ENCODE results near the gene ST6GALNAC3.

The ST6GALNAC3 gene

DNA sequence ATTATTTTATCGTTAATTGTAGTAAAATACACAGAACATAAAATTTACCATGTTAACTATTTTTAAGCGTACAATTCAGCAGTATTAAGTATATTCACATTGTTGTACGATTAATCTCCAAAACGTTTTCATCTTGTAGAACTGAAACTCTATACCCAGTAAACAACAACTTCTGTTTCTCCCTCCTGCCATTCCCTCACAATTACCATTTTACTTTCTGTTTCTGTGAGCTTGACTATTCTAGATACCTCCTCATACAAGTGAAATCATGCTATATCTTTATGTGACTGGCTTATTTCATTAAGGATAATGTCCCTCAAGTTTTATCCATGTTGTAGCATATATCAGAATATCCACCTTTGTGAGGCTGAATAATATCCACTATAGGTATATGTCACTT is 156.8 kb downstream of the ST6GALNAC3 start:
- Histone ChIP-seq H3K4me3 (IDR thresholded peaks at IDR 0.05; ENCODE audit: insufficient read depth, low read depth, low read length) (no peak overlapping the region), H4K20me1 (ENCODE audit: insufficient read depth) (no peaks in the 10 kb centered on the region), H3K27me3 (ENCODE audit: insufficient read depth, low read depth) (no peaks in the 10 kb centered on the region), H3K36me3 (ENCODE audit: insufficient read depth) (no peaks in the 10 kb centered on the region), H2AFZ (ENCODE audit: low read depth) (no peak overlapping the region), H3K4me1 (ENCODE audit: low read depth, poor library complexity, severe bottlenecking) (peaks cover 11% of the 10 kb centered on the region), H3K9ac (no peak overlapping the region), H3K79me2 (ENCODE audit: insufficient read depth, low read depth) (no peaks in the 10 kb centered on the region), H3K4me2 (no peak overlapping the region; the same call in 1 of the 2 replicates), H3K27ac (no peak overlapping the region)
- TF ChIP-seq, protein P1, sequence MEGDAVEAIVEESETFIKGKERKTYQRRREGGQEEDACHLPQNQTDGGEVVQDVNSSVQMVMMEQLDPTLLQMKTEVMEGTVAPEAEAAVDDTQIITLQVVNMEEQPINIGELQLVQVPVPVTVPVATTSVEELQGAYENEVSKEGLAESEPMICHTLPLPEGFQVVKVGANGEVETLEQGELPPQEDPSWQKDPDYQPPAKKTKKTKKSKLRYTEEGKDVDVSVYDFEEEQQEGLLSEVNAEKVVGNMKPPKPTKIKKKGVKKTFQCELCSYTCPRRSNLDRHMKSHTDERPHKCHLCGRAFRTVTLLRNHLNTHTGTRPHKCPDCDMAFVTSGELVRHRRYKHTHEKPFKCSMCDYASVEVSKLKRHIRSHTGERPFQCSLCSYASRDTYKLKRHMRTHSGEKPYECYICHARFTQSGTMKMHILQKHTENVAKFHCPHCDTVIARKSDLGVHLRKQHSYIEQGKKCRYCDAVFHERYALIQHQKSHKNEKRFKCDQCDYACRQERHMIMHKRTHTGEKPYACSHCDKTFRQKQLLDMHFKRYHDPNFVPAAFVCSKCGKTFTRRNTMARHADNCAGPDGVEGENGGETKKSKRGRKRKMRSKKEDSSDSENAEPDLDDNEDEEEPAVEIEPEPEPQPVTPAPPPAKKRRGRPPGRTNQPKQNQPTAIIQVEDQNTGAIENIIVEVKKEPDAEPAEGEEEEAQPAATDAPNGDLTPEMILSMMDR (conservative IDR thresholded peaks at IDR 0.05; ENCODE audit: low read depth, low read length): no peak

DNA sequence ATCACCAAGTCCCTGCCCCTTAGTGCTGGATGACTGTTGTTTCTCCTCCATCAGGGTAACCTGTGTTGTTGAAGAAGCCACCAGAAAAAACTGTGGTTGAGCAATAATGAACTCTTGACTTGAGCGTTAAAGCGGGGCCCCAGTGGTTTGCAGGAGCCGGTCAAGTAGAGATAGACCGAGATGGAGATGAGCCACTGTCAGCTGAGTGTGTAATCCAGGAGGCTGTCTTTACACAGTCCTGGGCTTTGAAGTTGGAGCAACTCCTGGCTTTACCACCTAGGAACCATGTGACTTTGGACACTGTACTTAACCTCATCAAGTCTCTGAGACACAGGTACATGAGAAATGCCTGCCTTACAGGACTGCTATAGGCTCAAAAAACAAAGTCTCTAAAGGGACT is 158.1 kb downstream of the ST6GALNAC3 start:
- no peaks in the 10 kb centered on the region for H3K79me2 ChIP-seq (ENCODE audit: insufficient read depth, low read depth)
- H3K4me2 ChIP-seq: no peak overlapping the region
- H3K36me3 ChIP-seq (ENCODE audit: insufficient read depth): no peaks in the 10 kb centered on the region
- no peak overlapping the region for H2AFZ ChIP-seq (ENCODE audit: low read depth)
- H3K4me3 ChIP-seq (IDR thresholded peaks at IDR 0.05; ENCODE audit: insufficient read depth, low read depth, low read length): no peak overlapping the region
- H3K27me3 ChIP-seq (ENCODE audit: insufficient read depth, low read depth): no peaks in the 10 kb centered on the region
- H3K4me1 ChIP-seq (ENCODE audit: low read depth, poor library complexity, severe bottlenecking): peaks cover 11% of the 10 kb centered on the region
- H3K9ac ChIP-seq: no peak overlapping the region
- no peaks in the 10 kb centered on the region for H4K20me1 ChIP-seq (ENCODE audit: insufficient read depth)
- no peak overlapping the region for H3K27ac ChIP-seq
- TF ChIP-seq, protein P1 (conservative IDR thresholded peaks at IDR 0.05; ENCODE audit: low read depth, low read length): no peak

DNA sequence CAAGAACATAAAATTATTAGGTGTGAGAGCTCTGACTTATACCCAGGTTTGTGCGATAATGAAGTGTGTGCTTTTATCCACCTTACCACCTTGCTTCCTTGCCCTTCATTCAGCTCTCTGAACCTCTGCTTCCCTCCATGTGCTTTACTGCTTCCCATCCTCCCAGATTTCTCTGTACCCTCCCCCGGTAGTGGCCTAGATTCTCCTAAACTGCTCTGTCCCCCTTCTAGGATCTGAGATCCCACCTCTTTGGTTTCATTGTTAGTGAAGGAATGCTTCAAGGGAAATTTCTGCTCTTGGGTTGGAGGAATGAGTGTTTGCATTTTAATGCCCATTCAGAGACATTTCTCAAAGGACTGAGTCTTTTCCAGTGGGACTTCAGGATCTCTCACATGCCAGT is 159.5 kb downstream of the ST6GALNAC3 start:
- Histone ChIP-seq H2AFZ (ENCODE audit: low read depth) (no peak overlapping the region), H3K9ac (no peak overlapping the region), H3K4me3 (IDR thresholded peaks at IDR 0.05; ENCODE audit: insufficient read depth, low read depth, low read length) (no peak overlapping the region), H3K79me2 (ENCODE audit: insufficient read depth, low read depth) (no peaks in the 10 kb centered on the region), H3K27me3 (ENCODE audit: insufficient read depth, low read depth) (no peaks in the 10 kb centered on the region), H4K20me1 (ENCODE audit: insufficient read depth) (no peaks in the 10 kb centered on the region), H3K4me2 (no peak overlapping the region), H3K36me3 (ENCODE audit: insufficient read depth) (no peaks in the 10 kb centered on the region), H3K27ac (no peak overlapping the region), H3K4me1 (ENCODE audit: low read depth, poor library complexity, severe bottlenecking) (peaks cover 11% of the 10 kb centered on the region)
- TF ChIP-seq, protein P1 (conservative IDR thresholded peaks at IDR 0.05; ENCODE audit: low read depth, low read length): no peak

DNA sequence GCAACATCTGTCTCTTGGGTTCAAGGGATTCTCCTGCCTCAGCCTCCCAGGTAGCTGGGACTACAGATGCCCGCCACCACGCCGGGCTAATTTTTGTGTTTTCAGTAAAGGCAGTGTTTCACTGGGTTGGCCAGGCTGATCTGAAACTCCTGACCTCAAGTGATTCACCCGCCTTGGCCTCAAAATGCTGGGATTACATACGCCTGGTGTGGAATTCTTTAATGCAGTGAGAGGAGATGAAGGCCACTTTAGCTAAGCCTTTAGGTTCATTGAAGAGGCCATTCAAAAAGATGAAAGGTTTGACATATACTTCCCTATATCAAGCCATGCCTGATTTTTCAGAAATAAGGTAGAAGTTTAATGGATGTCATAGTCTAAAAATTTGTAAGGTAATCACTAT is 162.7 kb downstream of the ST6GALNAC3 start:
- H3K4me1 ChIP-seq (ENCODE audit: low read depth, poor library complexity, severe bottlenecking): no peaks in the 10 kb centered on the region

More for the DNA sequence above, 162.7 kb downstream of the ST6GALNAC3 start:
- H4K20me1 ChIP-seq (ENCODE audit: insufficient read depth): no peaks in the 10 kb centered on the region
- TF ChIP-seq, protein P1 (conservative IDR thresholded peaks at IDR 0.05; ENCODE audit: low read depth, low read length): no peak
- no peaks in the 10 kb centered on the region for H3K36me3 ChIP-seq (ENCODE audit: insufficient read depth)
- H3K4me3 ChIP-seq (IDR thresholded peaks at IDR 0.05; ENCODE audit: insufficient read depth, low read depth, low read length): no peak overlapping the region
- H3K27me3 ChIP-seq (ENCODE audit: insufficient read depth, low read depth): no peaks in the 10 kb centered on the region
- H3K4me2 ChIP-seq: no peak overlapping the region
- H3K79me2 ChIP-seq (ENCODE audit: insufficient read depth, low read depth): no peaks in the 10 kb centered on the region
- H2AFZ ChIP-seq (ENCODE audit: low read depth): no peak overlapping the region
- H3K9ac ChIP-seq: no peak overlapping the region
- no peak overlapping the region for H3K27ac ChIP-seq

All from KMS-11 (cell line).